BE2C (cell line): ENCODE results near the gene SMYD1.

Source experiments
- DNase-seq: peaks from one replicate; pipeline ENCODE4 v3.0.0-alpha.2; 2020
- H3K27me3 ChIP-seq: fragments of 250-450 bp; sonication (Bioruptor Pico); 2 replicates; pipeline ENCODE4 v1.5.1; 2020; ENCODE audit warnings: mild to moderate bottlenecking
- H3K36me3 ChIP-seq: fragments of 250-450 bp; sonication (Bioruptor Pico); 2 replicates; pipeline ENCODE4 v1.5.1; 2020; ENCODE audit warnings: mild to moderate bottlenecking
- H3K4me1 ChIP-seq: fragments of 250-450 bp; sonication (Bioruptor Pico); 2 replicates; pipeline ENCODE4 v1.5.1; 2020
- H3K4me3 ChIP-seq: 2 replicates; pipeline ENCODE4 v1.5.1; 2011; ENCODE audit warnings: low read depth, low read length
- H3K9me3 ChIP-seq: fragments of 250-450 bp; sonication (Bioruptor Pico); 2 replicates; pipeline ENCODE4 v1.5.1; 2020
- CTCF ChIP-seq: IDR thresholded peaks from 2 replicates; pipeline ENCODE4 v1.5.1; 2012; ENCODE audit warnings: mild to moderate bottlenecking, low read depth, low read length

Gene SMYD1

GRCh38 chr2:88148929-88149438, 81.4 kb downstream of the SMYD1 start:
- Histone ChIP-seq H3K4me3 (no peak overlapping the region), H3K9me3 (no peaks in the 10 kb centered on the region), H3K4me1 (no peaks in the 10 kb centered on the region), H3K36me3 (no peaks in the 10 kb centered on the region), H3K27me3 (no peaks in the 10 kb centered on the region)
- TF ChIP-seq CTCF = no peak
- no peak for DNase-seq

- no peak for DNase-seq
- Histone ChIP-seq H3K4me3 (no peak overlapping the region), H3K9me3 (no peaks in the 10 kb centered on the region), H3K27me3 (no peaks in the 10 kb centered on the region), H3K36me3 (no peaks in the 10 kb centered on the region), H3K4me1 (no peaks in the 10 kb centered on the region)
- no peak for TF ChIP-seq CTCF
Observed at GRCh38 chr2:88159481-88159880, 91.9 kb downstream of the SMYD1 start.

DNA sequence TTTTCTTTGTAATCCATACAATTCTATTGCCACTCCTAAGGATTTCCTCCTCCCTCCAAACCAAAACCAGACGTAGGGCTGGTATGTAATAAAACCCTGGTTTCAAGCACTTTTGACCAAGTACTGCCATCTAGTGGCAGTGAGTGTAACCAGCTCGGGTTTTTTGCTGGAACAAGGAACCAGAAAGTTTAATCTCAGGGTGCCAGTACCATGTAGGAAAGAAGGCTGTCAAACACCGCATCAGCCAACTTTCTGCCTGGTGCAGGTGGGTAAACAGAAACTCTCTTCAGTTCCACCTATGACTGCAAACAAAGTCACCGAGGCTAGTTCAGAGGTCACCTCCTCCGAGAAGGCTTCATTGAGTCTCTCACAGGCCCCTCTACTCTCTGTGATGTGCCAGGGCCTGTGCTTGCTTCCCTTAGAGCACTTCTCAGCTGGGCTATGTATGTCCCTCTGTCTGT, 92.4 kb downstream of the SMYD1 start:
- Histone ChIP-seq H3K36me3 (no peaks in the 10 kb centered on the region), H3K27me3 (no peaks in the 10 kb centered on the region), H3K9me3 (no peaks in the 10 kb centered on the region), H3K4me1 (no peaks in the 10 kb centered on the region), H3K4me3 (no peak overlapping the region)
- DNase-seq = peak; percentile 26
- TF ChIP-seq CTCF = peak; percentile 73

DNA sequence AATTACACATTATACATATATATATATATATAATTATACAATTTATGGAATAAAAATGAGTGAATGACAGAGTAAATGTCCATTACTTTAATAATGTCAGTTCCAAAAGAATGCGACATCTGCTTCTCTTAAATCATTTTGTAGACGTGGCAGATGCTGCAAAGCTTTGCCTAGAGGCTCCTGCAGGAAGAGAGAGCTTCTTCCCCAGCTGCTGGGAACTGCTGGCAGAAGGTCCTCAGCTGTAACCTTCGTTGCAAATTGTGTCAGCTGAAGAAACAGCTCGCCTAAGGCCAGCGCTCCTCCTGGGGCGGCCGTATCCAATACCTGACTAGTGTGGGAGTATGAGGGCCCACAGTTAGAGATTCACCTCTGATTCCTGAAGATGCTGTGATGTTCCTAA, 92.9 kb downstream of the SMYD1 start:
- Histone ChIP-seq H3K4me3 (no peak overlapping the region), H3K27me3 (no peaks in the 10 kb centered on the region), H3K9me3 (no peaks in the 10 kb centered on the region), H3K36me3 (no peaks in the 10 kb centered on the region), H3K4me1 (no peaks in the 10 kb centered on the region)
- no peak for TF ChIP-seq CTCF
- DNase-seq = no peak

DNA sequence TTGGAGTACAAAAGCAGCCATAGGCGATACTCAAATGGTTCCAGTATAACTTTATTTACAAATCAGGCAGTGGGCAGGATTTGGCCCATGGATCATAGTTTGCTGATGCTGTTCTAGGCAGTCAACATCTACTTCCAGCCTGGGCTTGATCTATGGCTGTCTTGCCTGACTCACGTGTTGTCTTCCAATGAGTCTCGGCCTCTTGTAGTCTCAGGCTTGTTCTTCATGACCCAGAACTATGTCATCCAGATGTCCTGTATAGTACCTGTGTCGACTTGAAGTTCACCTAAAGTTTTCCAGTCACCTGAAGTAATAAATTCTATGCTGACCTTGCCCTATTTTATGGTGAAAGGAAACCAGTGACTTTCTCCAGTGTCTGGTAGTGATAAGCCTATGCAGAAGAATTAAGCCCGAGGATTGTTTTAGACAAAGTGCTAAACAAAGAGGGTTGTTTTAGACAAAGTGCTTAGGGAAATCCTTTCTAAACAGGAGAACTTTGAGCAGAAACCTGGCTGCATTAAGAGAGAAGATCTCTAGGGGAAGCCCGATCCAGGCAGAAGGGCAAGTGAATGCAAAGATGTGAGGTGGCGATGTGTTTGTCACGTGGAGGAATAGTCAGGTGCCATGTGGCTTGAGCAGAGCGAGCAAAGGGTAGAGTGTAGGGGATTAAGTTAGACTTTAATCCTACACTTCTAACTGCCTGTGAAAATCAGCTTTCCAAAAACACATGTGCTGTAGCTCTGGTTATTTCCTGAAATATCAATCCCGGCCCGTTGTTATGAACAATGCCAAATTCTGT, 94.0 kb downstream of the SMYD1 start:
- no peak for DNase-seq
- H3K4me3 ChIP-seq = no peak overlapping the region
- TF ChIP-seq CTCF = no peak
- H3K27me3 ChIP-seq = no peaks in the 10 kb centered on the region
- H3K4me1 ChIP-seq = no peaks in the 10 kb centered on the region
- H3K36me3 ChIP-seq = no peaks in the 10 kb centered on the region
- no peaks in the 10 kb centered on the region for H3K9me3 ChIP-seq
